ENCODE data around the gene MOG.

GRCh38 chr6:29631209-29631810 lies 25.6 kb upstream of the MOG start:
- TF ChIP-seq CTCF (conservative IDR thresholded peaks at IDR 0.05; ENCODE audit: low read depth in 2 of 2) (no peak), EZH2 (IDR thresholded peaks at IDR 0.05; ENCODE audit: low read depth, unreplicated experiment) (no peak), CREB1 (CRISPR knock-in tag; IDR thresholded peaks at IDR 0.05; ENCODE audit: low read depth) (no peak)
